CD4-positive, alpha-beta memory T cell (primary cell): ENCODE data around the gene ATP6V1F. TPM values are rescaled to one million over a fixed set of nuclear protein-coding genes. Genes with fewer than 3 reads are reported as not detected.

ENCODE experiments used
- CTCF ChIA-PET: fragments of 350-600 bp; sonication (Branson Sonifier 250); formaldehyde crosslinking; loops from one replicate; lab custom pipeline; 2021; ENCODE audit warnings: inconsistent platforms; ENCODE audit not compliant: partially characterized antibody; lab: Charles Lee
- POLR2A ChIA-PET: fragments of 350-600 bp; sonication (Branson Sonifier 250); formaldehyde crosslinking; loops from one replicate; lab custom pipeline; 2021; ENCODE audit not compliant: partially characterized antibody; lab: Charles Lee
- DNase-seq, 5 donors: peaks; one replicate each; pipeline versions ENCODE4 v3.0.0 to v3.0.0-alpha.2; 2020 to 2022; ENCODE audit warnings: mixed read lengths in 1 of 5
- H3K27ac ChIP-seq: one replicate; pipeline ENCODE4 v1.7.0; 2013; ENCODE audit warnings: low read depth, low read length
- H3K27me3 ChIP-seq: 2 replicates; pipeline ENCODE4 v1.7.0; 2013; ENCODE audit warnings: mild to moderate bottlenecking, low read length, moderate library complexity; ENCODE audit not compliant: insufficient read depth
- H3K36me3 ChIP-seq: 2 replicates; pipeline ENCODE4 v1.7.0; 2013; ENCODE audit warnings: mild to moderate bottlenecking, low read length, moderate library complexity; ENCODE audit not compliant: insufficient read depth
- H3K4me1 ChIP-seq: 2 replicates; pipeline ENCODE4 v1.7.0; 2013; ENCODE audit warnings: mild to moderate bottlenecking, low read length, moderate library complexity; ENCODE audit not compliant: insufficient read depth
- H3K4me3 ChIP-seq, 2 donors: one replicate each; pipeline ENCODE4 v1.7.0; 2013; ENCODE audit warnings: low read length in 2 of 2, mild to moderate bottlenecking in 1 of 2
- H3K9me3 ChIP-seq, 2 donors: one replicate each; pipeline ENCODE4 v1.7.0; 2013; ENCODE audit warnings: low read length in 2 of 2, control low read depth in 1 of 2; ENCODE audit not compliant: control insufficient read depth in 1 of 2
- H3K27ac Mint-ChIP-seq, 7 donors: one replicate each; pipeline ENCODE4 v1.8.0; 2020 to 2021; ENCODE audit warnings: mixed read lengths in 7 of 7, mild to moderate bottlenecking in 6 of 7, inconsistent platforms in 3 of 7, moderate library complexity in 3 of 7
- H3K27me3 Mint-ChIP-seq, 2 donors: one replicate each; pipeline ENCODE4 v1.8.0; 2020 to 2021; ENCODE audit warnings: mixed read lengths in 2 of 2
- H3K36me3 Mint-ChIP-seq, 2 donors: one replicate each; pipeline ENCODE4 v1.8.0; 2020 to 2021; ENCODE audit warnings: mixed read lengths in 2 of 2, inconsistent platforms in 1 of 2, mild to moderate bottlenecking in 1 of 2
- H3K4me1 Mint-ChIP-seq, 4 donors: one replicate each; pipeline ENCODE4 v1.8.0; 2020 to 2021; ENCODE audit warnings: mixed read lengths in 4 of 4, mild to moderate bottlenecking in 1 of 4
- H3K4me3 Mint-ChIP-seq, 8 donors: one replicate each; pipeline ENCODE4 v1.8.0; 2020 to 2021; ENCODE audit warnings: mixed read lengths in 8 of 8, mild to moderate bottlenecking in 7 of 8, moderate library complexity in 6 of 8, inconsistent platforms in 3 of 8
- H3K9me3 Mint-ChIP-seq, 8 donors: one replicate each; pipeline ENCODE4 v1.8.0; 2020 to 2021; ENCODE audit warnings: mixed read lengths in 8 of 8, mild to moderate bottlenecking in 5 of 8, inconsistent platforms in 3 of 8, moderate library complexity in 1 of 8
- intact Hi-C: fragments of 100-400 bp; cut with micrococcal nuclease; formaldehyde crosslinking; loops from one replicate; pipeline ENCODE4 v1.15.1; 2023
- polyA plus RNA-seq, 2 donors: library from polyadenylated mRNA; unstranded; fragments of 300-500 nt; fragmentation: Illumina TruSeq; gene quantifications; one replicate each; pipeline ENCODE4 v1.2.3, GENCODE V29; 2021
- total RNA-seq, 2 experiments: library from RNA; stranded (reverse); gene quantifications; one replicate each; pipeline ENCODE4 v1.2.3, GENCODE V29; 2021

The ATP6V1F gene
- total and polyA plus RNA-seq, 4 experiments from 2014 or later = 74.6 to 392 (median 175) TPM

- Histone ChIP-seq H3K27ac (no peak overlapping the region), H3K27me3 (no peaks in the 10 kb centered on the region), H3K36me3 (no peaks in the 10 kb centered on the region), H3K9me3 (no peaks in the 10 kb centered on the region), H3K4me1 (no peaks in the 10 kb centered on the region), H3K4me3 (no peak overlapping the region)
- DNase-seq = no peak
- Mint-ChIP-seq H3K9me3 (no peaks in the 10 kb centered on the region), H3K4me1 (peaks cover 0 to 3% (median 0%) of the 10 kb centered on the region in 4 donors), H3K4me3 (no peak overlapping the region), H3K27me3 (peaks cover 3% of the 10 kb centered on the region in 2 donors), H3K27ac (no peak overlapping the region), H3K36me3 (no peaks in the 10 kb centered on the region)
- ChIA-PET POLR2A (no interaction called here), CTCF (interaction anchor here (0.5 to 2.6 kb wide), 2 partner anchors 25 to 47 kb away, joined by 3 to 16 read pairs; no protein-coding TSS in a partner anchor)
- intact Hi-C loops = no loop called here
Measured at GRCh38 chr7:128836729-128837348, 25.8 kb upstream of the ATP6V1F start.

- no peaks in the 10 kb centered on the region for H3K27me3 ChIP-seq
- CTCF ChIA-PET = no interaction called here
- peaks cover 2 to 3% of the 10 kb centered on the region in 2 donors for H3K27me3 Mint-ChIP-seq
- no peak overlapping the region for H3K4me3 Mint-ChIP-seq
- peaks cover 0 to 4% (median 0%) of the 10 kb centered on the region in 4 donors for H3K4me1 Mint-ChIP-seq
- H3K27ac ChIP-seq = no peak overlapping the region
- H3K4me3 ChIP-seq = no peak overlapping the region
- H3K36me3 Mint-ChIP-seq = no peaks in the 10 kb centered on the region
- H3K9me3 Mint-ChIP-seq = no peaks in the 10 kb centered on the region
- no peaks in the 10 kb centered on the region for H3K36me3 ChIP-seq
- no peaks in the 10 kb centered on the region for H3K4me1 ChIP-seq
- intact Hi-C loops = no loop called here
- H3K9me3 ChIP-seq = no peaks in the 10 kb centered on the region
- H3K27ac Mint-ChIP-seq = peak overlapping the region in 1 of 7 donors; percentile 35
- DNase-seq = no peak
- POLR2A ChIA-PET = no interaction called here
Measured at GRCh38 chr7:128837521-128837921, 25.1 kb upstream of the ATP6V1F start.

GRCh38 chr7:128838109-128838779 is 24.4 kb upstream of the ATP6V1F start:
- DNase-seq = no peak
- Histone ChIP-seq H3K4me1 (no peaks in the 10 kb centered on the region), H3K4me3 (no peak overlapping the region), H3K27ac (no peak overlapping the region), H3K27me3 (no peaks in the 10 kb centered on the region), H3K9me3 (no peaks in the 10 kb centered on the region), H3K36me3 (no peaks in the 10 kb centered on the region)
- Mint-ChIP-seq H3K36me3 (no peaks in the 10 kb centered on the region), H3K27me3 (peaks cover 2 to 3% of the 10 kb centered on the region in 2 donors), H3K9me3 (no peaks in the 10 kb centered on the region), H3K4me3 (no peak overlapping the region), H3K4me1 (peaks cover 0 to 4% (median 0%) of the 10 kb centered on the region in 4 donors), H3K27ac (no peak overlapping the region)
- intact Hi-C loops = no loop called here
- POLR2A ChIA-PET = no interaction called here
- CTCF ChIA-PET = no interaction called here

GRCh38 chr7:128838981-128839731 is 23.5 kb upstream of the ATP6V1F start:
- ChIA-PET POLR2A (no interaction called here), CTCF (interaction anchor here (5.2 kb wide), 1 partner anchor 43 kb away, joined by 68 read pairs; no protein-coding TSS in a partner anchor)
- Histone ChIP-seq H3K4me1 (no peaks in the 10 kb centered on the region), H3K9me3 (no peaks in the 10 kb centered on the region), H3K27ac (no peak overlapping the region), H3K36me3 (no peaks in the 10 kb centered on the region), H3K27me3 (no peaks in the 10 kb centered on the region), H3K4me3 (no peak overlapping the region)
- Mint-ChIP-seq H3K27me3 (peaks cover 0 to 3% of the 10 kb centered on the region in 2 donors), H3K9me3 (no peaks in the 10 kb centered on the region), H3K4me3 (no peak overlapping the region), H3K36me3 (no peaks in the 10 kb centered on the region), H3K27ac (no peak overlapping the region), H3K4me1 (peaks cover 0 to 4% (median 0%) of the 10 kb centered on the region in 4 donors)
- intact Hi-C loops = no loop called here
- no peak for DNase-seq

- peaks cover 0 to 4% (median 0%) of the 10 kb centered on the region in 4 donors for H3K4me1 Mint-ChIP-seq
- intact Hi-C loops = no loop called here
- Histone ChIP-seq H3K27ac (no peak overlapping the region), H3K27me3 (no peaks in the 10 kb centered on the region), H3K36me3 (no peaks in the 10 kb centered on the region), H3K4me1 (no peaks in the 10 kb centered on the region), H3K9me3 (no peaks in the 10 kb centered on the region), H3K4me3 (no peak overlapping the region)
- H3K27ac Mint-ChIP-seq = no peak overlapping the region
- no peaks in the 10 kb centered on the region for H3K36me3 Mint-ChIP-seq
- no peaks in the 10 kb centered on the region for H3K9me3 Mint-ChIP-seq
- POLR2A ChIA-PET = no interaction called here
- CTCF ChIA-PET = interaction anchor here (5.2 kb wide), 1 partner anchor 43 kb away, joined by 68 read pairs; no protein-coding TSS in a partner anchor
- DNase-seq = no peak
- no peak overlapping the region for H3K4me3 Mint-ChIP-seq
- peaks cover 0 to under 1% of the 10 kb centered on the region in 2 donors for H3K27me3 Mint-ChIP-seq
Measured at GRCh38 chr7:128839751-128840177, 22.9 kb upstream of the ATP6V1F start.

GRCh38 chr7:128840326-128841170 is 22.1 kb upstream of the ATP6V1F start:
- ChIA-PET POLR2A (no interaction called here), CTCF (interaction anchor here (0.9 to 5.2 kb wide), 4 partner anchors 9 to 42 kb away, joined by 3 to 68 read pairs (median 3); no protein-coding TSS in a partner anchor)
- no peaks in the 10 kb centered on the region for H3K9me3 Mint-ChIP-seq
- H3K4me3 ChIP-seq = no peak overlapping the region
- no peaks in the 10 kb centered on the region for H3K27me3 ChIP-seq
- no peaks in the 10 kb centered on the region for H3K36me3 Mint-ChIP-seq
- peaks cover 0 to 4% (median 0%) of the 10 kb centered on the region in 4 donors for H3K4me1 Mint-ChIP-seq
- no peak overlapping the region for H3K27ac ChIP-seq
- no peaks in the 10 kb centered on the region for H3K36me3 ChIP-seq
- intact Hi-C loops = no loop called here
- no peaks in the 10 kb centered on the region for H3K27me3 Mint-ChIP-seq
- no peak for DNase-seq
- no peak overlapping the region for H3K4me3 Mint-ChIP-seq
- H3K27ac Mint-ChIP-seq = peak overlapping the region in 1 of 7 donors; percentile 17
- no peaks in the 10 kb centered on the region for H3K4me1 ChIP-seq
- no peaks in the 10 kb centered on the region for H3K9me3 ChIP-seq
